Amygdala (tissue), 56 donors: ENCODE measurements around the gene ANKS3.

ENCODE experiments used
- DNase-seq, 56 donors: peaks; one replicate each; lab custom pipeline; 2025; lab: John Stamatoyannopoulos, UW

The ANKS3 gene

GRCh38 chr16:4687946-4688673 is 46.0 kb downstream of the ANKS3 start:
- no peak for DNase-seq

DNA sequence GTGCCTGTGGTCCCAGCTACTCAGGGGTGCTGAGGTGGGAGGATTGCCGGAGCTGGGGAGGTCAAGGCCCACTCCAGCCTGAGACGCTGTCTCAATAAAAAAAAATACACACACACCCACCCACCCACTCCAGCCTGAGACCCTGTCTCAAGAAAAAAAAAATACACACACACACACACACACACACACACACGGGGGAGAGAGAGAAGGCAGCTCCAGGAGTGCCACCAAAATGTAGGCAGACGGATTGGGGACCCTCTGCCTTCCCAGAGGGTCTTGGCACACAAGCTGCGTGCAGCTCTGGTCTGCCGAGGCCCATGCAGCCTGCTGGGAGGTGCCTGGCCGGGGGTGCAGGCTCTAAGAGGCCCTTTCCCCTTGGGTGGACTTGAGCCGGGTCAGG is 46.7 kb downstream of the ANKS3 start:
- DNase-seq: no peak

GRCh38 chr16:4686497-4687210 is 47.4 kb downstream of the ANKS3 start:
- no peak for DNase-seq

GRCh38 chr16:4685776-4686496 is 48.1 kb downstream of the ANKS3 start:
- DNase-seq: no peak

- peak in 13 of 56 donors; percentile 21 to 63 (median 39) for DNase-seq
Observed at GRCh38 chr16:4685292-4685691, 48.8 kb downstream of the ANKS3 start.

DNA sequence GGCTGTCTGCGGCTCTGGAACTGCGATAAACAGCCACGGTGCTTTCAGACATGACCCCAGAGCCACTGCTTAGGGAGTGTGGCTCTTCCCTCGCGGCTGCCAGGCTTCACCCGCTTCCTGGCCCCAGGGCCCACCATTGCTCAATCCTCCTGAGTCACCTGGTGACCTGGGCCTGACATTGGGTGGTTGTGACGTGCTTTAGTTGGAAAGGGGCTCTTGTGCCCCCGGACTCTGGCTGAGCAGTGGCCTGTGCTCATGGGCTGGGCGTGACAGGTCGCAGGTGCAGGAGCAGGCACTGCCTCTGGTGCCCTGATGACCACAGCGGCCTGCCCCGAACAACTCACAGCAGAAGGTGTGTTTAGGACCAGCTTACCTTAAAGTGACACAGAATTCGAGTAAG is 49.3 kb downstream of the ANKS3 start:
- DNase-seq: no peak

GRCh38 chr16:4684058-4684715 is 49.9 kb downstream of the ANKS3 start:
- DNase-seq: peak in 1 of 56 donors; percentile 40

DNA sequence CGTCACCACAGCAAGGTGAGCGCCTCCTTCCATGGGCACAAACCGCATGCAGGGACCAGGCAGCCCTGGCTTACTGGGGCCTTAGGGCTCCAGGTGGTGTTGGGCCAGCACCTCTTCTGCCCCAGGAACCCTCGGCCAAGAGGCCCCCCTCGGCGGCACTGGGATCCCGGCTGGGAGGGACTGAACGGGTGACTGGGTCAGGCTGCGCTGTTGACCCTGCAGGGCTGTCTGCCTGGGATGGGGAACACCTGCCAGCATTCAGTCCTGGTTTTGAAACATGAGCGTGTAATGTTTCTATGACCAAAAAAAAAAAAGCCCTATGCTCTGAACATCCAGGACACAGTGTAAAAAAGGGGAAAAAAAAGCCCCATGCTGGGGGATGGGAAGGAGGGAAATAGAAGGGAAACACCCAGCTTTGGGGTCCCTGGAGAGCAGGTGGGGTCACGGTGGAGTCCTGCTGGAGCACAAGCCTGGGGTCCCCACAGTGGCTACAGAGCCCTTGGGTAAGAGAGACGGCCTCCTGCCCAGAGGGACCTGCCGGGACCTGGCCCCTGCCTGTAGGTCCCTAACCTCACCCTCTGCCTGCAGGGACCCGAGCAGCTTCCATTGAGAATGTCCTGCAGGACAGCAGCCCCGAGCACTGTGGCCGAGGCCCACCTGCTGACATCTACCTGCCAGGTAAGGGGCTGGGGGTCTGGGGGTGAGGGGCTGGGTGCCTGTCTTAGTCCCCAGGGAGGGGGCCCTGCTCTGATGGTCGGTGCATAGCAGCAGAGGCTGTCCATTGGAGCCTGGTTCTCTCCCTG is 50.6 kb downstream of the ANKS3 start:
- no peak for DNase-seq

GRCh38 chr16:4682616-4683254 is 51.3 kb downstream of the ANKS3 start:
- peak in 32 of 56 donors; percentile 5 to 76 (median 42) for DNase-seq

- DNase-seq: no peak
Observed at GRCh38 chr16:4682084-4682591, 51.9 kb downstream of the ANKS3 start.

DNA sequence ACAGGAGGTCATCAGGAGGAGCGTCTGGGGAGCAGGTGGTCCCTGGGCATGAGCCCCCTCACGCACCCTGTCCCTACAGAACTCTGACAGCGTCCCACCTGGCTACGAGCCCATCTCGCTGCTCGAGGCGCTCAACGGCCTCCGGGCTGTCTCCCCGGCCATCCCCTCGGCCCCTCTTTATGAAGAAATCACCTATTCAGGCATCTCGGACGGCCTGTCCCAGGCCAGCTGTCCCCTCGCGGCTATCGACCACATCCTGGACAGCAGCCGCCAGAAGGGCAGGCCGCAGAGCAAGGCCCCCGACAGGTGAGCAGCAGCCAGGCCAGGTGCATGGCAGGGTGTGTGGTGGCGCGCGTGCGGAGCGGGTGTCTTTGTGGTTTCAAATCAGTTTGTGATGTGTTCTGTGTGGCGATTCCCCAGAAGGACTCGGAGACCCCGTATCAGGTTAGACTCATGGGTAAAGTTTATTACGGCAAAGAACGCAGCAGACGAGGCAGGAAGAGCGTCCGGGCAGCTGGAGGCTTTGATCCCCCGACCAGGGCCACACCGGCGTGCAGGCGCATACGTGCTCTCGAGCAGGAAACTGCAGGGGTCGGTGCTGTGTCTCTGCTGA is 52.5 kb downstream of the ANKS3 start:
- no peak for DNase-seq

DNA sequence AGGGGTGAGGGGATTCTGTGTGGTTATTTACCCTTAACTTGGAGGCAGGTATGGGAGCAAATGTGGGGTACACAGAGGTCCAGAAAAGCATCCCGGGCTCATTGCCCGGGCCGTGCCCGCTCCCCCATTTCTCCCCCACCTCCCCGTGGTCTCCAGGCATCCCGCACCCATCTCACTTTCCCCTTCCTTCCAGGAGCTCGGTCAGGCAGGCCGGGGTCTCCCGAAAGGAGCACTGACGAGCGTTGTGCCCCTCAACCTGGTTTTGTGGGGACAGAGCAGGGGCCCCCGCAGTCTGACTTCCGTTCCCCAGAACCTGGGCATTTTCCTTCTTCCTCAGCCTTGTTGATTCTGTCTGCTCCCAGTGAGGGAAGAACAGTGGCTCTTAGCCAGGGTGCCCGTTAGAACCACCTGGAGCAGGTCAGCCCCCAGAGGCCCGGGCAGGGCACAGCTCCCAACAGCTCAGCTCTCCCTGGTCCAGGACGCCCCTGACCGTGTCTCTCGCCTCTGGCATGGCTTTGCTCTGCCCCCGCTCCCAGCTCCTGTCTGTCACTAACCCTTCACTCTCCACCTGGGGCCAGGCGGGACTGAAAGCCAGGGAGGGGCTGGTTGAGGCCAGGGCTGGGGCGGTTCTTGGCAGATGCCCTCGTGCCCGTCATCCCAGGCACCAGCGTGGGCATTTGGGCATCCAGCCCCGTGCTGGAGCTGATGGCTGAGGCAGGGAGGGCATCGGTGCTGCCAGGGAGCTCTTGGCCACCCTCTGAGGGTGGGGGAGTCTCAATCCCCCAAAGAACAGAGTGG is 53.2 kb downstream of the ANKS3 start:
- peak in 3 of 56 donors; percentile 16 to 48 (median 26) for DNase-seq

GRCh38 chr16:4679850-4680636 is 54.0 kb downstream of the ANKS3 start:
- DNase-seq: peak in 28 of 56 donors; percentile 4 to 70 (median 44)

GRCh38 chr16:4679156-4679849 is 54.8 kb downstream of the ANKS3 start:
- DNase-seq: peak in 1 of 56 donors; percentile 18

GRCh38 chr16:4678596-4678995 is 55.5 kb downstream of the ANKS3 start:
- DNase-seq: no peak

DNA sequence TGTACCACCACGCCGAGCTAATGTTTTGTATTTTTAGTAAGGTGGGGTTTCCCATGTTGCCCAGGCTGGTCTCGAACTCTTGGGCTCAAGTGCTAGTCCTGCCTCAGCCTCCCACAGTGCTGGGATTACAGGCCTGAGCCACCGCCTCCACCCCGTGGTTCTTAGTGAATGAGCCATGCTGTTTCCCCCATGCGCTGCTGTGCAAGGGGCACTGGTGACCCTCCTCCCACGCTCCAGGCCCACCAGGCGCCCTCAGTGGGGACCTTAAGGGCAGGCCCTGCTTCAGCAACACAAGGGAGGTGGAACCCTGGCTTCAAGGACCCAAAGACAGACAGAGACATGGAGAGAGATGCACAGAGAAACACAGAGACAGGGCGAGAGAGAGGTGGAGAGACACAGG is 56.1 kb downstream of the ANKS3 start:
- DNase-seq: no peak
